ENCODE results near the gene SRRM2.

Gene SRRM2

GRCh38 chr16:2818272-2818876, 65.9 kb downstream of the SRRM2 start:
- DNase-seq (ENCODE audit: low read depth in 2 of 3, low spot score in 2 of 3) = no peak

GRCh38 chr16:2819179-2819938, 66.9 kb downstream of the SRRM2 start:
- no peak for DNase-seq (ENCODE audit: low read depth in 2 of 3, low spot score in 2 of 3)

GRCh38 chr16:2819939-2820835, 67.7 kb downstream of the SRRM2 start:
- DNase-seq (ENCODE audit: low read depth in 2 of 3, low spot score in 2 of 3) = no peak
